Glutamatergic neuron (in vitro differentiated cells): Measurements from ENCODE around the gene RPS19. TPM values are rescaled to one million over a fixed set of nuclear protein-coding genes. Genes with fewer than 3 reads are reported as not detected.

Experiments used
- DNase-seq: peaks from one replicate; pipeline ENCODE4 v3.0.0; 2022
- H3K27ac Mint-ChIP-seq: one replicate; pipeline ENCODE4 v1.8.0; 2020; ENCODE audit warnings: mild to moderate bottlenecking, mixed read lengths, inconsistent platforms; ENCODE audit not compliant: unreplicated experiment
- H3K27me3 Mint-ChIP-seq: one replicate; pipeline ENCODE4 v1.8.0; 2020; ENCODE audit warnings: mild to moderate bottlenecking, moderate library complexity, mixed read lengths, inconsistent platforms; ENCODE audit not compliant: unreplicated experiment
- H3K36me3 Mint-ChIP-seq: one replicate; pipeline ENCODE4 v1.8.0; 2020; ENCODE audit warnings: mild to moderate bottlenecking, mixed read lengths, inconsistent platforms; ENCODE audit not compliant: unreplicated experiment
- H3K4me1 Mint-ChIP-seq: one replicate; pipeline ENCODE4 v1.8.0; 2020; ENCODE audit warnings: mild to moderate bottlenecking, low read depth, mixed read lengths, inconsistent platforms; ENCODE audit not compliant: unreplicated experiment
- H3K4me3 Mint-ChIP-seq: one replicate; pipeline ENCODE4 v1.8.0; 2020; ENCODE audit warnings: mild to moderate bottlenecking, mixed read lengths, inconsistent platforms; ENCODE audit not compliant: unreplicated experiment
- H3K9me3 Mint-ChIP-seq: one replicate; pipeline ENCODE4 v1.8.0; 2020; ENCODE audit warnings: mild to moderate bottlenecking, moderate library complexity, mixed read lengths, inconsistent platforms; ENCODE audit not compliant: unreplicated experiment
- long read RNA-seq: library from polyadenylated mRNA; unstranded; transcript quantifications from one replicate; pipeline ENCODE4 v2.0.0, GENCODE V29; 2020; ENCODE audit not compliant: unreplicated experiment
- total RNA-seq: library from RNA; stranded (reverse); fragmentation: NEBNext Ultra II Directional; extraction: Animal tissue kit (Norgen Biotek cat#: 25700); gene quantifications from one replicate; pipeline ENCODE4 v1.2.1, GENCODE V29; 2021; ENCODE audit not compliant: unreplicated experiment
- TF ChIP-seq, protein P1 (sequence below): fragments of 200-600 bp; sonication (generic); IDR thresholded peaks from one replicate; pipeline ENCODE4 v1.5.0; 2021; ENCODE audit not compliant: partially characterized antibody, unreplicated experiment

The RPS19 gene
- total RNA-seq, result 1,637 TPM
- long read RNA-seq, transcript RPS19-207 (6 exons, 668 nt), result minor isoform, 6 of 2,396 reads
- long read RNA-seq, transcript RPS19-206 (6 exons, 2,359 nt), result major isoform, 2,127 of 2,396 reads
- long read RNA-seq, partial matches to known transcripts, result 253 of 2,396 reads
- long read RNA-seq, other reads (novel, unspliced or antisense), result 7 of 2,396 reads

DNA sequence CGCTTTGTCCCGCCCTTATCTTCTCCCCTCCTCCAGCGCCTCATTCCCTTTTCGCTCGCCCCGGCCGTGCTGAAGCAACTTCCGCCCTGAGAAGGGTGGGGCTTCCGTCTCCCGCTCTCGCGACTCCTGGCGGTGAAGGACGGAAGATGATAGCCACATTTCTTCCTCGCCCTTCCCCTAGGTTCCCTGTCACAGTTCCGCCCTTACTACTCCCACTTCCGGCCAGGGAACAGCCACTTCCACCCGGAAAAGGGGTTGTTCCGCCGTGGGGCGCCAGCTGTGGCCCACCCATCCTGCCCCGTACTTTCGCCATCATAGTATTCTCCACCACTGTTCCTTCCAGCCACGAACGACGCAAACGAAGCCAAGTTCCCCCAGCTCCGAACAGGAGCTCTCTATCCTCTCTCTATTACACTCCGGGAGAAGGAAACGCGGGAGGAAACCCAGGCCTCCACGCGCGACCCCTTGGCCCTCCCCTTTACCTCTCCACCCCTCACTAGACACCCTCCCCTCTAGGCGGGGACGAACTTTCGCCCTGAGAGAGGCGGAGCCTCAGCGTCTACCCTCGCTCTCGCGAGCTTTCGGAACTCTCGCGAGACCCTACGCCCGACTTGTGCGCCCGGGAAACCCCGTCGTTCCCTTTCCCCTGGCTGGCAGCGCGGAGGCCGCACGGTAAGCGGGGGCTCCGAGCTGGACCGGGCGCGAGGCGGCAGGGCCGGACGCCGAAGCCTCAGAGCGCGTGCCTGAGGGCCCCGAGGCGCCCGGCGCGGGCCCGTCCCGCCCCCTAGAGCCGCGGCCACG lies at the start of gene RPS19:
Gene RPS19 (plus strand): TSS at position 638 of the 801 bp plus-strand sequence. CDS start 520 bp downstream, outside the sequence.
- peak within 1 kb of the TSS; percentile 98 for H3K27ac Mint-ChIP-seq
- TF ChIP-seq, protein P1, sequence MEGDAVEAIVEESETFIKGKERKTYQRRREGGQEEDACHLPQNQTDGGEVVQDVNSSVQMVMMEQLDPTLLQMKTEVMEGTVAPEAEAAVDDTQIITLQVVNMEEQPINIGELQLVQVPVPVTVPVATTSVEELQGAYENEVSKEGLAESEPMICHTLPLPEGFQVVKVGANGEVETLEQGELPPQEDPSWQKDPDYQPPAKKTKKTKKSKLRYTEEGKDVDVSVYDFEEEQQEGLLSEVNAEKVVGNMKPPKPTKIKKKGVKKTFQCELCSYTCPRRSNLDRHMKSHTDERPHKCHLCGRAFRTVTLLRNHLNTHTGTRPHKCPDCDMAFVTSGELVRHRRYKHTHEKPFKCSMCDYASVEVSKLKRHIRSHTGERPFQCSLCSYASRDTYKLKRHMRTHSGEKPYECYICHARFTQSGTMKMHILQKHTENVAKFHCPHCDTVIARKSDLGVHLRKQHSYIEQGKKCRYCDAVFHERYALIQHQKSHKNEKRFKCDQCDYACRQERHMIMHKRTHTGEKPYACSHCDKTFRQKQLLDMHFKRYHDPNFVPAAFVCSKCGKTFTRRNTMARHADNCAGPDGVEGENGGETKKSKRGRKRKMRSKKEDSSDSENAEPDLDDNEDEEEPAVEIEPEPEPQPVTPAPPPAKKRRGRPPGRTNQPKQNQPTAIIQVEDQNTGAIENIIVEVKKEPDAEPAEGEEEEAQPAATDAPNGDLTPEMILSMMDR, result peak; percentile 77
- peak within 1 kb of the TSS; percentile 99 for H3K4me3 Mint-ChIP-seq
- peaks cover 20% of the 10 kb centered on the region for H3K9me3 Mint-ChIP-seq
- no peaks in the 10 kb centered on the region for H3K36me3 Mint-ChIP-seq
- peaks cover 18% of the 10 kb centered on the region for H3K4me1 Mint-ChIP-seq
- peaks cover 24% of the 10 kb centered on the region for H3K27me3 Mint-ChIP-seq
- DNase-seq, result peak; percentile 98

DNA sequence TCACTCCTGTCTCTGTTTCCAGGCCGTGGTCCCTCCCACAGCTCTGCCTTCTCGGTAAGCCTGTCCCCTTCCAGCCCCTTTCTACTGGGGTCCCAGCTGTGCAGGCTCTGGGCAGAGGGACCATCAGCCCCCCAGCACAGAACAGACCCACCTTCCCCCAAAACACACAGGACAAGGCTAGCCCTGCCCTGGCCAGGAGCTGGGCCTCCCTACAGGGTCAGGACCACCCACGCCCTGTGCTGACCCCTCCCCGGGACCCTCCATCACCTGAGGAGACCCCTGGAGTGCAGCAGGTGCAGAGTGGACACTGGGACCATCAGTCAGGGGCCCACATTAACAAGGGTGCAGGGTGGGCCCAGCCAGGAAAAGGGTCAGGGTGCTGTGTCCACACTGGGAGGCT lies 49.8 kb upstream of the RPS19 start:
- DNase-seq, result no peak
- Mint-ChIP-seq H3K9me3 (peaks cover 5% of the 10 kb centered on the region), H3K27ac (no peak overlapping the region), H3K4me3 (no peak overlapping the region), H3K27me3 (peaks cover 9% of the 10 kb centered on the region), H3K36me3 (no peaks in the 10 kb centered on the region), H3K4me1 (peaks cover 6% of the 10 kb centered on the region)
- TF ChIP-seq, protein P1, result no peak

DNA sequence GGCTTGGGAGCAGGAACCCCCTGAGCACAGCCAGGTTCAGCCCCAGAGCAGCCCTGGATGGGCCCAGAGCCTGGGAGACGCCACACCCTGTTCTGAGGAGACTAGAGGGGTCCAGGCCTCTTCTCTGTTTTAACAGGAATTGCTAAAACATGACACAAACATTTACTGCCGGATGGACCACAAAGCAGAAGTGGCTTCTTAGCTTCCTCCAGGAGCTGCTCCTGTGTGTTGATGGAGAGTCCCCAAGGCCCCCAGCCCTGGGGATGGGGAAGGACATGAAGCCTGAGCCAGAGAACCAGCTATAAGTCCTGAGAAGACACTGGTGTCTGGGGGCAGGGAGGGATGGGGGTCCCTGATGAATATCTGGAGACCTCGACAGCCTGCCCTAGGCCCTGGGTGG lies 49.0 kb upstream of the RPS19 start:
- H3K4me1 Mint-ChIP-seq, result peaks cover 6% of the 10 kb centered on the region
- H3K27me3 Mint-ChIP-seq, result peaks cover 9% of the 10 kb centered on the region
- TF ChIP-seq, protein P1, result no peak
- DNase-seq, result no peak
- no peak overlapping the region for H3K27ac Mint-ChIP-seq
- H3K9me3 Mint-ChIP-seq, result peaks cover 5% of the 10 kb centered on the region
- no peaks in the 10 kb centered on the region for H3K36me3 Mint-ChIP-seq
- H3K4me3 Mint-ChIP-seq, result no peak overlapping the region

DNA sequence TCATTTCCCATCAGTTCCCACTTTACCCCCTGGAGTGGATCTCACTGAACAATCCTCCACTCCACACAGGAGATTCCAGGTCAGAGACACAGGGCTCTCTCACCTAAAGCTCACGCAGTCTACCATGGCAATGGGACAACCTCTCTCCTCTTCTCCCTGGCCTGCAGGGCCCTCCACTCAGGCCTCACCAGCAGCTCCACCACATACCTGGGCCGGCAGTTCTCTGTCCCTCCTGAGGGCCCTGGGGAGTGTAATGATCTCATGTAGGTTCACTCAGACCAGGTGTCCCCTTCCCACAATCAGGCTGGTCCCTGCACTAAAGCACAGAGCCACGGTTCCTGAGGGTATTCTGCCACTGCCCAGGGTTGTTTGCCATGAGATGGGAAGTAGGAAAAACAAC lies 48.1 kb upstream of the RPS19 start:
- Mint-ChIP-seq H3K4me1 (peaks cover 6% of the 10 kb centered on the region), H3K27me3 (peaks cover 9% of the 10 kb centered on the region), H3K4me3 (no peak overlapping the region), H3K9me3 (peaks cover 5% of the 10 kb centered on the region), H3K27ac (no peak overlapping the region), H3K36me3 (no peaks in the 10 kb centered on the region)
- TF ChIP-seq, protein P1, result no peak
- DNase-seq, result no peak

DNA sequence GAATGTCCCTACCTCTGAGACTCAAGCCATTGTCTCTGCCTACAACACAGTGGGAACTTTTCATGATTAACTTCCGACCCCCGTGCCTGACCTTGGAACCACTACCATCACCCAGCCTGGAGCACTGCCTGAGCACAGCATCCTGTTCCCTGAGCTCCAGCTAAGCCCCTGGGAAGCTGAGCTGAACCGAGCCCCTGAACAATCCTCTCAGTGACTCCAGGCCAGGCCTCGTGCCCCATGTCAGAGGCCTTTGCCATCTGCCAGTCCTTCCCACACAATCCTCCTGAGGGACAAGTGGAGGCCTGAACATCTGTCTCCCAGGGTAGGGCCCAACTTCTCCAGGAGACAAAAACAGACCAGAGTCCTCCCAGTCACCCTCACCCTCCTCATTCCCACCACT lies 46.1 kb upstream of the RPS19 start:
- TF ChIP-seq, protein P1, result no peak
- Mint-ChIP-seq H3K27me3 (peaks cover 6% of the 10 kb centered on the region), H3K4me1 (peaks cover 6% of the 10 kb centered on the region), H3K36me3 (no peaks in the 10 kb centered on the region), H3K27ac (peak overlapping the region; percentile 88), H3K9me3 (peaks cover 3% of the 10 kb centered on the region), H3K4me3 (peak overlapping the region; percentile 23)
- no peak for DNase-seq
